GM19468 (cell line): Measurements from ENCODE around the gene ADARB1.

Source experiments
- ATAC-seq: cut with Tn5 transposase; IDR thresholded peaks from one replicate; pipeline ENCODE4 v1.9.1; 2021; ENCODE audit warnings: mild to moderate bottlenecking, moderate library complexity, moderate number of reproducible peaks; ENCODE audit not compliant: unreplicated experiment; ENCODE audit errors: extremely low read depth

Gene ADARB1

GRCh38 chr21:45235488-45235887 lies 161.1 kb downstream of the ADARB1 start:
- ATAC-seq, result no peak

GRCh38 chr21:45236481-45236880 lies 162.1 kb downstream of the ADARB1 start:
- ATAC-seq, result no peak

- no peak for ATAC-seq
Measured at GRCh38 chr21:45237401-45237800, 163.0 kb downstream of the ADARB1 start.

- ATAC-seq, result no peak
Measured at GRCh38 chr21:45241357-45241756, 167.0 kb downstream of the ADARB1 start.

GRCh38 chr21:45243603-45244002 lies 169.2 kb downstream of the ADARB1 start:
- ATAC-seq, result no peak

GRCh38 chr21:45244799-45245340 lies 170.5 kb downstream of the ADARB1 start:
- no peak for ATAC-seq

GRCh38 chr21:45246386-45247320 lies 172.3 kb downstream of the ADARB1 start:
- ATAC-seq, result no peak

GRCh38 chr21:45248301-45248892 lies 174.0 kb downstream of the ADARB1 start:
- ATAC-seq, result no peak

- no peak for ATAC-seq
Measured at GRCh38 chr21:45248893-45249381, 174.6 kb downstream of the ADARB1 start.

- no peak for ATAC-seq
Measured at GRCh38 chr21:45249626-45250025, 175.2 kb downstream of the ADARB1 start.

- no peak for ATAC-seq
Measured at GRCh38 chr21:45250272-45250671, 175.9 kb downstream of the ADARB1 start.

- no peak for ATAC-seq
Measured at GRCh38 chr21:45250914-45251634, 176.7 kb downstream of the ADARB1 start.

- no peak for ATAC-seq
Measured at GRCh38 chr21:45251635-45252447, 177.5 kb downstream of the ADARB1 start.

GRCh38 chr21:45252448-45252925 lies 178.1 kb downstream of the ADARB1 start:
- ATAC-seq, result no peak

GRCh38 chr21:45253180-45253579 lies 178.8 kb downstream of the ADARB1 start:
- no peak for ATAC-seq

GRCh38 chr21:45253633-45254459 lies 179.5 kb downstream of the ADARB1 start:
- ATAC-seq, result no peak

GRCh38 chr21:45254460-45254930 lies 180.1 kb downstream of the ADARB1 start:
- ATAC-seq, result no peak

- no peak for ATAC-seq
Measured at GRCh38 chr21:45255381-45256020, 181.1 kb downstream of the ADARB1 start.
